ENCODE data around the gene NPW.

- no peak for TF ChIP-seq FOXM1 (IDR thresholded peaks at IDR 0.05; ENCODE audit: borderline replicate concordance)
- no peak for TF ChIP-seq PKNOX1 (IDR thresholded peaks at IDR 0.05)
- TF ChIP-seq FOXK2 (IDR thresholded peaks at IDR 0.05), result no peak
- TF ChIP-seq CTBP1 (IDR thresholded peaks at IDR 0.05; ENCODE audit: borderline replicate concordance), result no peak
- no peak for TF ChIP-seq LEF1 (IDR thresholded peaks at IDR 0.05; ENCODE audit: borderline replicate concordance)
- no peak for TF ChIP-seq SUZ12 (IDR thresholded peaks at IDR 0.05)
- TF ChIP-seq FOXA1 (IDR thresholded peaks at IDR 0.05), result no peak
- no peak for TF ChIP-seq ELF4 (IDR thresholded peaks at IDR 0.05)
- TF ChIP-seq L3MBTL2 (conservative IDR thresholded peaks at IDR 0.05), result no peak
- no peak for TF ChIP-seq SP1 (IDR thresholded peaks at IDR 0.05)
- no peak for TF ChIP-seq HDGF (IDR thresholded peaks at IDR 0.05; ENCODE audit: borderline replicate concordance)
- no peak for TF ChIP-seq TARDBP (IDR thresholded peaks at IDR 0.05)
Observed at GRCh38 chr16:1979271-1980029, 40.1 kb upstream of the NPW start.

All from HEK293T (cell line).